K562 (cell line): ENCODE results near the gene PRAC2. TPM values are rescaled to one million over a fixed set of nuclear protein-coding genes. Genes with fewer than 3 reads are reported as not detected.

Source experiments
- ATAC-seq: fragments of 200-7000 bp; cut with Tn5 transposase; 3 replicates; pipeline ENCODE4 v1.9.1; 2020; ENCODE audit warnings: moderate library complexity
- BruUV-seq: library from RNA; stranded (reverse); fragments of 400-500 nt; replicated peaks from 2 replicates; lab custom pipeline; 2021; lab: Mats Ljungman, UMichigan
- CTCF ChIA-PET: fragments of 300-600 bp; formaldehyde crosslinking; extraction: SDS; loops from one replicate; lab custom pipeline; 2021; ENCODE audit warnings: low intra/inter-chr PET ratio; lab: Yijun Ruan, JAX
- POLR2A ChIA-PET: fragments of 300-600, 350-650 bp; sonication (Branson Sonifier 250); formaldehyde crosslinking; extraction: SDS; loops from one replicate; lab custom pipeline; 2021; ENCODE audit warnings: antibody characterized with exemption, inconsistent platforms; lab: Yijun Ruan, JAX
- DNase-seq, 4 experiments: peaks; one replicate each; pipeline versions ENCODE4 v3.0.0 to v3.0.0-alpha.2; 2011 to 2018; ENCODE audit warnings: low spot score in 3 of 4, mixed read lengths in 3 of 4; ENCODE audit errors: extremely low read depth in 1 of 4
- FAIRE-seq: peaks from 2 replicates; lab custom pipeline; 2011; peaks lifted over from hg19 to GRCh38; lab: Jason Lieb, UNC
- H2AFZ ChIP-seq: 2 replicates; pipeline ENCODE4 v1.6.0; 2011; ENCODE audit warnings: low read depth, low read length, control low read depth, inconsistent platforms
- H3K27ac ChIP-seq: fragments of 200-600 bp; 3 replicates; pipeline ENCODE4 v1.8.0; 2011; ENCODE audit warnings: low read depth, mild to moderate bottlenecking, control low read depth, inconsistent platforms, low read length, moderate library complexity, mixed read lengths; ENCODE audit errors: extremely low read depth
- H3K27me3 ChIP-seq, 2 experiments: fragments of 300-600 bp in 1 of 2; 2 replicates in 1 of 2; 3 replicates in 1 of 2; pipeline versions ENCODE4 v1.6.0 to v1.8.0; 2011; ENCODE audit warnings: inconsistent platforms in 2 of 2, low read length in 2 of 2, mild to moderate bottlenecking in 1 of 2, mixed read lengths in 1 of 2, moderate library complexity in 1 of 2; ENCODE audit not compliant: control insufficient read depth in 2 of 2, insufficient read depth in 2 of 2
- H3K36me3 ChIP-seq: fragments of 300-600 bp; 3 replicates; pipeline ENCODE4 v1.8.0; 2011; ENCODE audit warnings: mild to moderate bottlenecking, low read length, inconsistent platforms; ENCODE audit not compliant: control insufficient read depth, insufficient read depth
- H3K4me1 ChIP-seq, 2 experiments: fragments of 200-600 bp in 1 of 2; replicated peaks in 1 of 2; 2 replicates in 1 of 2; 3 replicates in 1 of 2; pipeline versions ENCODE4 v1.5.1 to v1.8.0; 2011; ENCODE audit warnings: inconsistent platforms in 2 of 2, low read length in 2 of 2, mild to moderate bottlenecking in 1 of 2, mixed read lengths in 1 of 2, moderate library complexity in 1 of 2; ENCODE audit not compliant: control insufficient read depth in 2 of 2, insufficient read depth in 2 of 2
- H3K4me2 ChIP-seq: 2 replicates; pipeline ENCODE4 v1.6.1; 2011; ENCODE audit warnings: low read length, control low read depth, inconsistent platforms, mixed read lengths; ENCODE audit not compliant: insufficient read depth
- H3K4me3 ChIP-seq: fragments of 200-600 bp; sonication (generic), shearing (Covaris generic); 2 replicates; pipeline ENCODE4 v1.5.1; 2016; ENCODE audit warnings: control low read depth, inconsistent platforms
- H3K79me2 ChIP-seq: fragments of 200-600 bp; 3 replicates; pipeline ENCODE4 v1.8.0; 2011; ENCODE audit warnings: low read length, inconsistent platforms; ENCODE audit not compliant: control insufficient read depth, insufficient read depth
- H3K9ac ChIP-seq, 2 experiments: 2 replicates each; pipeline versions ENCODE4 v1.6.0 to v1.6.1; 2011; ENCODE audit warnings: low read depth in 2 of 2, low read length in 2 of 2, control low read depth in 1 of 2, inconsistent platforms in 1 of 2, mild to moderate bottlenecking in 1 of 2, mixed read lengths in 1 of 2; ENCODE audit not compliant: insufficient read depth in 1 of 2
- H3K9me1 ChIP-seq: one replicate; pipeline ENCODE4 v1.6.0; 2011; ENCODE audit warnings: inconsistent platforms, mild to moderate bottlenecking, low read length, moderate library complexity; ENCODE audit not compliant: control insufficient read depth, insufficient read depth
- H3K9me3 ChIP-seq: replicated peaks from 2 replicates; pipeline ENCODE4 v1.5.1; 2011; ENCODE audit warnings: low read depth, low read length, inconsistent platforms; ENCODE audit not compliant: control insufficient read depth, insufficient read depth
- H4K20me1 ChIP-seq: replicated peaks from 2 replicates; pipeline ENCODE4 v1.6.1; 2011; ENCODE audit warnings: low read length, inconsistent platforms, mixed read lengths; ENCODE audit not compliant: control insufficient read depth, insufficient read depth
- ETV1 ChIP-seq: fragments of 450-650 bp; conservative IDR thresholded peaks from 2 replicates; pipeline ENCODE4 v1.6.1; 2016; ENCODE audit warnings: missing genetic modification characterization, control low read depth, low read depth, missing compliant biosample characterization
- FOXA3 ChIP-seq, 2 experiments: fragments of 450-650 bp in 1 of 2; sonication (generic) in 1 of 2; formaldehyde crosslinking; IDR thresholded peaks in 1 of 2; conservative IDR thresholded peaks in 1 of 2; 2 replicates each; pipeline versions ENCODE4 v1.4.0 to v1.8.0; 2020 to 2022; ENCODE audit warnings: mild to moderate bottlenecking in 2 of 2, missing genetic modification reagents in 1 of 2
- HNRNPL ChIP-seq: fragments of 200-400 bp; formaldehyde crosslinking; IDR thresholded peaks from 2 replicates; pipeline ENCODE4 v1.6.1; 2017; ENCODE audit warnings: low read depth, mild to moderate bottlenecking, low read length
- ILF3 ChIP-seq: fragments of 450-650 bp; IDR thresholded peaks from 2 replicates; pipeline ENCODE4 v1.6.1; 2018; ENCODE audit warnings: antibody characterized with exemption, mild to moderate bottlenecking, moderate library complexity, borderline replicate concordance
- MYNN ChIP-seq, 2 experiments: sonication (generic); formaldehyde crosslinking in 1 of 2; IDR thresholded peaks; 2 replicates each; pipeline versions ENCODE4 v1.5.0 to v1.6.1; 2016 to 2020; ENCODE audit warnings: antibody characterized with exemption in 1 of 2, missing genetic modification reagents in 1 of 2
- ZBTB11 ChIP-seq, 3 experiments: fragments of 200-800 bp in 1 of 3; fragments of 250-450 bp in 1 of 3; fragments of 450-650 bp in 1 of 3; sonication (Bioruptor Pico) in 1 of 3; sonication (Bioruptor generic) in 1 of 3; formaldehyde crosslinking in 1 of 3; IDR thresholded peaks; 2 replicates each; pipeline versions ENCODE4 v1.6.1 to v1.8.0; 2016 to 2022; ENCODE audit warnings: mild to moderate bottlenecking in 2 of 3, missing genetic modification characterization in 2 of 3, missing compliant biosample characterization in 1 of 3, moderate library complexity in 1 of 3
- ZNF143 ChIP-seq: sonication (generic); formaldehyde crosslinking; IDR thresholded peaks from 2 replicates; pipeline ENCODE4 v1.9.0; 2022; ENCODE audit warnings: mild to moderate bottlenecking, missing genetic modification reagents
- ZNF3 ChIP-seq: fragments of 250-450 bp; sonication (Bioruptor Pico); IDR thresholded peaks from 2 replicates; pipeline ENCODE4 v1.5.0; 2021; ENCODE audit warnings: mild to moderate bottlenecking, moderate library complexity
- WGBS: fragments of 100-300 bp; shearing (Covaris generic); methylation state at CpG from one replicate; pipeline ENCODE4 v1.1.6; 2016; ENCODE audit warnings: low coverage, mixed read lengths; ENCODE audit not compliant: insufficient coverage; ENCODE audit errors: missing lambda C conversion rate; 5-methylcytosine and 5-hydroxymethylcytosine counted together
- in situ Hi-C: fragments of 300-500 bp; cut with MboI; formaldehyde crosslinking; loops from 4 replicates; pipeline ENCODE4 v1.15.0; 2018; ENCODE audit warnings: inconsistent platforms, mixed read lengths
- intact Hi-C: fragments of 100-400 bp; cut with micrococcal nuclease; formaldehyde crosslinking; loops from 2 replicates; pipeline ENCODE4 v1.14.2; 2022
- polyA plus RNA-seq, 8 experiments: library from polyadenylated mRNA; depleted of rRNA in 4 of 8; stranded (reverse) in 5 of 8; unstranded in 3 of 8; fragments of >200 nt; fragmentation: Nextera tagmentation in 2 of 8; fragmentation: Illumina TruSeq in 1 of 8; extraction: Ambion mirVana in 2 of 8; extraction: Trizol in 1 of 8; gene quantifications; 2 replicates each; pipeline versions ENCODE4 v1.2.1 to v1.2.3, GENCODE V29; 2011 to 2014; ENCODE audit warnings: inconsistent platforms in 1 of 8, missing spikeins in 1 of 8
- total RNA-seq, 7 experiments: library from RNA; depleted of rRNA in 6 of 7; stranded (reverse); fragments of >200 nt in 6 of 7; fragmentation: Illumina TruSeq in 2 of 7; extraction: Trizol in 2 of 7; gene quantifications; 2 replicates each; pipeline versions ENCODE4 v1.2.1 to v1.2.3, GENCODE V29; 2011 to 2021; ENCODE audit warnings: low replicate concordance in 1 of 7

PRAC2 gene
- total and polyA plus RNA-seq, 9 of the 15 experiments (the other 6 are each of a cell fraction or from before 2014, with no cell fraction given) = not detected

GRCh38 chr17:48719642-48720265 is 3.2 kb upstream of the PRAC2 start:
- ATAC-seq = no peak
- no peak for FAIRE-seq
- ChIA-PET POLR2A (interaction anchor here (0.7 to 1.0 kb wide), 2 partner anchors 9 to 15 kb away, joined by 3 read pairs; no protein-coding TSS in a partner anchor), CTCF (no interaction called here)
- BruUV-seq = no TSS peak
- no peaks in the 10 kb centered on the region for H3K79me2 ChIP-seq
- H3K27me3 ChIP-seq = peaks cover 48 to 52% of the 10 kb centered on the region in 2 experiments
- H4K20me1 ChIP-seq = peaks cover 3% of the 10 kb centered on the region; the same call in 1 of the 2 replicates
- 11% methylated on average over 29 of the region's 37 CpGs for WGBS
- intact Hi-C loops = no loop called here
- TF ChIP-seq ZBTB11 (CRISPR knock-in tag; IDR thresholded peaks at IDR 0.05) (no peak), ZNF143 (no peak), HNRNPL (no peak), FOXA3 (CRISPR knock-in tag; conservative IDR thresholded peaks at IDR 0.05 in 1 of 2, IDR thresholded peaks at IDR 0.05 in 1 of 2) (no peak), ILF3 (no peak), MYNN (IDR thresholded peaks at IDR 0.05) (no peak), MYNN (CRISPR knock-in tag; IDR thresholded peaks at IDR 0.05) (no peak), ETV1 (tag) (no peak), ZNF3 (no peak)
- no peak overlapping the region for H3K4me3 ChIP-seq
- no peak overlapping the region for H3K9ac ChIP-seq
- no peaks in the 10 kb centered on the region for H3K9me3 ChIP-seq
- no peaks in the 10 kb centered on the region for H3K36me3 ChIP-seq
- no peaks in the 10 kb centered on the region for H3K9me1 ChIP-seq
- no peak overlapping the region for H3K27ac ChIP-seq
- in situ Hi-C loops = no loop called here
- H3K4me1 ChIP-seq = peaks cover 0 to 19% of the 10 kb centered on the region in 2 experiments; a peak in 2 of 5 replicates
- H3K4me2 ChIP-seq = no peak overlapping the region
- no peak for DNase-seq
- no peak overlapping the region for H2AFZ ChIP-seq
